ENCODE measurements around the gene ZNF571. TPM values are rescaled to one million over a fixed set of nuclear protein-coding genes. Genes with fewer than 3 reads are reported as not detected.

ZNF571 gene
- 3.8 TPM for total RNA-seq
- long read RNA-seq, partial matches to known transcripts, result 1 of 2 reads
- long read RNA-seq, other reads (novel, unspliced or antisense), result 0 of 2 reads

- ATAC-seq, result peak; percentile 100
- intact Hi-C loops (cut with DNase I), result loop anchor here (2.0 kb wide), 2 partner anchors 60 to 126 kb away; partner anchors contain the start of genes ZFP30 and ZNF570
- peak; percentile 96 for DNase-seq (ENCODE audit: missing footprints)
Observed at GRCh38 chr19:37594304-37594981, at the start of gene ZNF571, which contains the start of gene ZNF540. ZNF571 (minus strand) TSS chr19:37594792; CDS start chr19:37586676, 8,116 bp downstream. ZNF540 (plus strand) TSS chr19:37594876; CDS start chr19:37598448, 3,572 bp downstream.

DNA sequence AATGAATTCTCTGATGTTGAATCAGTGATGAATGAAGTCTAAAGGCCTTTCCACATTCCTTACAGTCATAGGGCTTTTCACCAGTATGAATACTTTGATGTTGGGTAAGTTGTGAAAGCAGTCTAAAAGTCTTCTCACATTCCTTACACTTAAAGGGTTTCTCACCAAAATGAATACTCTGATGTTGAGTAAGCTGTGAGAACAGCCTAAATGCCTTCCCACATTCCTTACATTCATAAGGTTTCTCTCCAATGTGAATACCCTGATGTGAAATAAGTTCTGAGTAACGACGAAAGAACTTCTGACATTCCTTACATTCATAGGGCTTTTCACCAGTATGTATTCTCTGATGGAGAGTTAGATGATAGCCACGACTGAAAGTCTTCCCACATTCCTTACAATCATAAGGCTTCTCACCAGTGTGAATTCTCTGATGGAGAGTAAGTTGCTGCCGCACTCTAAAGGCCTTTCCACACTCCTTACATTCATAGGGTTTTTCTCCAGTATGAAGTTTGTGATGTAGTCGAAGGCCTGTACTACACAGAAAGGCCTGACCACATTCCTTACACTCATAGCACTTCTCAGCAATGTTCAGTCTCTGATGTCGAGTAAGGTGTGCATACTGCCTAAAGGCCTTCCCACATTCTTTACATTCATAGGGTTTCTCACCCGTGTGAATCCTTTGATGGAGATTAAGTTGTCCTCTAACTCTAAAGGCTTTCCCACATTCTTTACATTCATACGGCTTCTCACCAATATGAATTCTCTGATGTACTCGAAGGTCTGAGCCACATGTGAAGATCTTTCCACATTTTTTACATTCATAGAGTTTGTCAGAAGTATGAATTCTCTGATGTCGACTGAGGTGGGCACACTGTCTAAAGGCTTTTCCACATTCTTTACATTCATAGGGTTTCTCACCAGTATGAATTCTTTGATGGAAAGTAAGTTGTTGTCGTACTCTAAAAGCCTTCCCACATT lies 40.8 kb upstream of the ZNF571 start:
- no peak for ATAC-seq
- no peak for DNase-seq (ENCODE audit: missing footprints)
- intact Hi-C loops (cut with DNase I), result no loop called here

DNA sequence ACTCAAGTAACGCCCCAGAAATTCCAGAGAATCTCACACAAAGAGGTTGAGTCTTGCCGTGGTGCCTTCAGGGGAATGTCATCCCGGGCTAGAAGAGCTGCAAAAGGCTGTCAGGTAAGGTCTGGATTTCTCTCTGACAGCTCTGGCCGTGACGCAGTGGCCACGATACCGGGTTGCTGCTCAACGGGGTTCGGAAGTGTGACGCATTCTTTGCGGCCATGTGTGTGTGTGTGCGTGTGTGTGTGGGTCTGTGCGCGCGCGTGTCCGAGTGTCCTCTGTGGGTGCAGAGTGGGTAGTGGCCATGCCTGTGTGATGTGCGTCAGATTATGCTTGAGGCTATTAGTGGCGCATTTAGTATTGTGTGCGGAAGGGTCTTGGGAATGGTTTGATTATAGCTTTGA lies 390 bp upstream of the ZNF571 start:
- DNase-seq (ENCODE audit: missing footprints) (peak; percentile 84), ATAC-seq (peak; percentile 74)
- intact Hi-C loops (cut with DNase I), result loop anchor here (2.0 kb wide), 2 partner anchors 60 to 126 kb away; partner anchors contain the start of genes ZFP30 and ZNF570

GRCh38 chr19:37593996-37594303 lies 642 bp downstream of the ZNF571 start:
- intact Hi-C loops (cut with DNase I), result loop anchor here (2.0 kb wide), 2 partner anchors 61 to 125 kb away; partner anchors contain the start of genes ZFP30 and ZNF570
- ATAC-seq, result no peak
- DNase-seq (ENCODE audit: missing footprints), result no peak

DNA sequence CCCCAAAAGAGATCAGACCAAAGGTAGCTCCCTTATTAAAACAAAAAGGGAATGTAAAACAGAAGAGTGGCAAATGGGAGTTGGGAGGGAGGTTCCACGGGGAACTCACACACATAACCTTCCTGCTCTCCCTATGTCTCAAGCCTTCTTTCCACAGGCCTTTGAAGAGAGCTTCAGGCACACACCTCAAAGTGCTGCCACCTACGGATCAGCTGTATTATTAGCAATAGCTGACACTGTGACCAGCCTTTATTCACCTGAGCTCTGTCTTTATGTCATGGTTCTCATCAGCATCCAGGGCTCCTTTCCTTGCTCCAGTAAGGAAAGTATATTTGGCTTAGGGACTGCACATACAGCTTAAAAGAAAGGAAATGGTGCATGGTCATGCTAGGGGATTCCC lies 11.3 kb downstream of the ZNF571 start:
- DNase-seq (ENCODE audit: missing footprints) (no peak), ATAC-seq (no peak)
- intact Hi-C loops (cut with DNase I), result no loop called here

GRCh38 chr19:37572203-37572602 lies 22.4 kb downstream of the ZNF571 start:
- intact Hi-C loops (cut with DNase I), result no loop called here
- DNase-seq (ENCODE audit: missing footprints) (no peak), ATAC-seq (no peak)

GRCh38 chr19:37565370-37565669 lies 29.3 kb downstream of the ZNF571 start:
- DNase-seq (ENCODE audit: missing footprints), result no peak
- no peak for ATAC-seq
- intact Hi-C loops (cut with DNase I), result no loop called here

- intact Hi-C loops (cut with DNase I), result no loop called here
- DNase-seq (ENCODE audit: missing footprints) (no peak), ATAC-seq (no peak)
Observed at GRCh38 chr19:37564624-37565369, 29.8 kb downstream of the ZNF571 start.

DNA sequence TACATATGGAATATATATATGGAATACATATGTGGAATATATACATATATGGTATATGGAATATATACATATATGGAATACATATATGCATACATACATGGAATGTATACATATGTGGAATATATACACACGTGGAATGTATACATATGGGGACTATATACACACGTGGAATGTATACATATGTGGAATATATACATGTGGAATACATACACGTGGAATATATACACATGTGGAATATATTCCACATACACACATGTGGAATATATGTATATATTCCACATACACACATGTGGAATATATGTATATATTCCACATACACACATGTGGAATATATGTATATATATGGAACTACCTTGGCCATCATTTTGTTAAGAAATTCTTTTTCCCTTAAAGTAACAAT lies 31.1 kb downstream of the ZNF571 start:
- intact Hi-C loops (cut with DNase I), result no loop called here
- ATAC-seq, result no peak
- DNase-seq (ENCODE audit: missing footprints), result no peak

- intact Hi-C loops (cut with DNase I), result no loop called here
- no peak for ATAC-seq
- no peak for DNase-seq (ENCODE audit: missing footprints)
Observed at GRCh38 chr19:37551129-37551993, 43.2 kb downstream of the ZNF571 start.

GRCh38 chr19:37537391-37537947 lies 57.1 kb downstream of the ZNF571 start:
- intact Hi-C loops (cut with DNase I), result no loop called here
- ATAC-seq (no peak), DNase-seq (ENCODE audit: missing footprints) (no peak)

DNA sequence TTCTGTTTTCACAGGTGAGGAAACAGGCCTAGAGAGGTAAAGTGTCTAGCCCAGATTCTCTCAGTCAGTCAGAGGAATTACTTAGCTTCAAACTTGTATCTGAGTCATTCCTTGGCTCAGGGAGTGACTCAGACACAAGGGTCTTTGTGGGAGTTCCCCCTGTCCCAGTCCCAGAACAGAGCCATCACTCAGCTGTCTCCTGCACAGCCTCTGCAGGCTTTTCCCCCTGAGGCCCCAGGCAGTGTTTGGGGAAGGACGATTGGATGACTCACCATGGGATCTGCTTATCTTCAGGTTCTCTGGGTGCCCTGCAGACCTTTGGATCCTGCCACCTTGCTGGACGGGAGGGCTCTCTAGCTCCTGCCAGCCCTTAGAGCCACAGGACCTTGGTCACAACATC lies 74.7 kb downstream of the ZNF571 start:
- no peak for DNase-seq (ENCODE audit: missing footprints)
- no peak for ATAC-seq
- intact Hi-C loops (cut with DNase I), result no loop called here

Other genes starting within 250 kb of the ZNF571 start
- gene ZNF527, start 223.7 kb downstream of the ZNF571 start, total RNA-seq, result 5.6 TPM
- 6.0 TPM for gene ZNF569, start 127.3 kb downstream of the ZNF571 start, total RNA-seq
- 8.4 TPM for gene ZNF570, start 125.4 kb downstream of the ZNF571 start, total RNA-seq
- 5.4 TPM for gene ZNF793, start 87.9 kb downstream of the ZNF571 start, total RNA-seq
- gene ZNF540, start 84 bp upstream of the ZNF571 start, total RNA-seq, result 6.8 TPM
- gene ZFP30, start 60.7 kb upstream of the ZNF571 start, total RNA-seq, result 6.9 TPM
- gene ZNF607, start 125.0 kb upstream of the ZNF571 start, total RNA-seq, result 6.1 TPM
- gene ZNF573, start 184.8 kb upstream of the ZNF571 start, total RNA-seq, result 9.0 TPM